ENCODE data around the gene GRPEL2.

The GRPEL2 gene

GRCh38 chr5:149360272-149360671 is 15.0 kb downstream of the GRPEL2 start:
- TF ChIP-seq TAF1 (IDR thresholded peaks at IDR 0.05; ENCODE audit: borderline replicate concordance, low read depth, low read length) (no peak), POLR2AphosphoS5 (IDR thresholded peaks at IDR 0.05; ENCODE audit: low read depth, low read length) (no peak), POLR2A (IDR thresholded peaks at IDR 0.05; ENCODE audit: low read depth, low read length) (no peak)
- FAIRE-seq: no peak
- no peak for DNase-seq (ENCODE audit: insufficient read length)

- FAIRE-seq: no peak
- no peak for DNase-seq (ENCODE audit: insufficient read length)
- TF ChIP-seq POLR2A (IDR thresholded peaks at IDR 0.05; ENCODE audit: low read depth, low read length) (no peak), POLR2AphosphoS5 (IDR thresholded peaks at IDR 0.05; ENCODE audit: low read depth, low read length) (no peak), TAF1 (IDR thresholded peaks at IDR 0.05; ENCODE audit: borderline replicate concordance, low read depth, low read length) (no peak)
Observed at GRCh38 chr5:149362541-149362940, 17.2 kb downstream of the GRPEL2 start.

- FAIRE-seq (no peak), DNase-seq (ENCODE audit: insufficient read length) (no peak)
Observed at GRCh38 chr5:149363358-149363757, 18.1 kb downstream of the GRPEL2 start.

GRCh38 chr5:149363936-149364335 is 18.6 kb downstream of the GRPEL2 start:
- TF ChIP-seq POLR2AphosphoS5 (IDR thresholded peaks at IDR 0.05; ENCODE audit: low read depth, low read length): no peak
- TF ChIP-seq POLR2A (IDR thresholded peaks at IDR 0.05; ENCODE audit: low read depth, low read length): no peak
- no peak for TF ChIP-seq TAF1 (IDR thresholded peaks at IDR 0.05; ENCODE audit: borderline replicate concordance, low read depth, low read length)
- FAIRE-seq (no peak), DNase-seq (ENCODE audit: insufficient read length) (no peak)

More at GRCh38 chr5:149363358-149363757, 18.1 kb downstream of the GRPEL2 start:
- TF ChIP-seq TAF1 (IDR thresholded peaks at IDR 0.05; ENCODE audit: borderline replicate concordance, low read depth, low read length) (no peak), POLR2AphosphoS5 (IDR thresholded peaks at IDR 0.05; ENCODE audit: low read depth, low read length) (no peak), POLR2A (IDR thresholded peaks at IDR 0.05; ENCODE audit: low read depth, low read length) (no peak)

- FAIRE-seq: no peak
- no peak for DNase-seq (ENCODE audit: insufficient read length)
- TF ChIP-seq POLR2A (IDR thresholded peaks at IDR 0.05; ENCODE audit: low read depth, low read length) (no peak), TAF1 (IDR thresholded peaks at IDR 0.05; ENCODE audit: borderline replicate concordance, low read depth, low read length) (no peak), POLR2AphosphoS5 (IDR thresholded peaks at IDR 0.05; ENCODE audit: low read depth, low read length) (no peak)
Observed at GRCh38 chr5:149364719-149365118, 19.4 kb downstream of the GRPEL2 start.

GRCh38 chr5:149365418-149365817 is 20.1 kb downstream of the GRPEL2 start:
- FAIRE-seq (no peak), DNase-seq (ENCODE audit: insufficient read length) (no peak)
- TF ChIP-seq POLR2A (IDR thresholded peaks at IDR 0.05; ENCODE audit: low read depth, low read length) (no peak), POLR2AphosphoS5 (IDR thresholded peaks at IDR 0.05; ENCODE audit: low read depth, low read length) (no peak), TAF1 (IDR thresholded peaks at IDR 0.05; ENCODE audit: borderline replicate concordance, low read depth, low read length) (no peak)

GRCh38 chr5:149366169-149366729 is 20.9 kb downstream of the GRPEL2 start:
- FAIRE-seq (no peak), DNase-seq (ENCODE audit: insufficient read length) (no peak)
- TF ChIP-seq POLR2A (IDR thresholded peaks at IDR 0.05; ENCODE audit: low read depth, low read length) (no peak), TAF1 (IDR thresholded peaks at IDR 0.05; ENCODE audit: borderline replicate concordance, low read depth, low read length) (no peak), POLR2AphosphoS5 (IDR thresholded peaks at IDR 0.05; ENCODE audit: low read depth, low read length) (no peak)

- no peak for TF ChIP-seq POLR2A (IDR thresholded peaks at IDR 0.05; ENCODE audit: low read depth, low read length)
- no peak for TF ChIP-seq TAF1 (IDR thresholded peaks at IDR 0.05; ENCODE audit: borderline replicate concordance, low read depth, low read length)
- no peak for TF ChIP-seq POLR2AphosphoS5 (IDR thresholded peaks at IDR 0.05; ENCODE audit: low read depth, low read length)
- peak; percentile 65 for FAIRE-seq
- peak; percentile 62 for DNase-seq (ENCODE audit: insufficient read length)
Observed at GRCh38 chr5:149367249-149367971, 22.1 kb downstream of the GRPEL2 start.

GRCh38 chr5:149367972-149368645 is 22.8 kb downstream of the GRPEL2 start:
- no peak for TF ChIP-seq POLR2AphosphoS5 (IDR thresholded peaks at IDR 0.05; ENCODE audit: low read depth, low read length)
- TF ChIP-seq TAF1 (IDR thresholded peaks at IDR 0.05; ENCODE audit: borderline replicate concordance, low read depth, low read length): no peak
- no peak for TF ChIP-seq POLR2A (IDR thresholded peaks at IDR 0.05; ENCODE audit: low read depth, low read length)
- FAIRE-seq: no peak

GRCh38 chr5:149370878-149371277 is 25.6 kb downstream of the GRPEL2 start:
- FAIRE-seq (no peak), DNase-seq (ENCODE audit: insufficient read length) (no peak)
- no peak for TF ChIP-seq TAF1 (IDR thresholded peaks at IDR 0.05; ENCODE audit: borderline replicate concordance, low read depth, low read length)
- no peak for TF ChIP-seq POLR2AphosphoS5 (IDR thresholded peaks at IDR 0.05; ENCODE audit: low read depth, low read length)
- TF ChIP-seq POLR2A (IDR thresholded peaks at IDR 0.05; ENCODE audit: low read depth, low read length): no peak

More at GRCh38 chr5:149367972-149368645, 22.8 kb downstream of the GRPEL2 start:
- no peak for DNase-seq (ENCODE audit: insufficient read length)

GRCh38 chr5:149371296-149371962 is 26.1 kb downstream of the GRPEL2 start:
- DNase-seq (ENCODE audit: insufficient read length): peak; percentile 73
- TF ChIP-seq POLR2A (IDR thresholded peaks at IDR 0.05; ENCODE audit: low read depth, low read length) (no peak), TAF1 (IDR thresholded peaks at IDR 0.05; ENCODE audit: borderline replicate concordance, low read depth, low read length) (no peak), POLR2AphosphoS5 (IDR thresholded peaks at IDR 0.05; ENCODE audit: low read depth, low read length) (no peak)
- peak; percentile 73 for FAIRE-seq

All from GM12892 (cell line).